Astrocyte (in vitro differentiated cells and primary cell): ENCODE measurements around the gene SYNRG. TPM values are rescaled to one million over a fixed set of nuclear protein-coding genes. Genes with fewer than 3 reads are reported as not detected.

Experiments
- DNase-seq: peaks from one replicate; pipeline ENCODE4 v3.0.0-alpha.2; 2010; ENCODE audit warnings: low read depth
- FAIRE-seq: peaks from 2 replicates; lab custom pipeline; 2011; peaks lifted over from hg19 to GRCh38; lab: Jason Lieb, UNC
- H2AFZ ChIP-seq: 2 replicates; pipeline ENCODE4 v1.6.0; 2012; ENCODE audit warnings: low read depth, low read length, inconsistent platforms
- H3K27ac ChIP-seq: 2 replicates; pipeline ENCODE4 v1.5.1; 2011; ENCODE audit warnings: low read depth, low read length, inconsistent platforms
- H3K27me3 ChIP-seq: 2 replicates; pipeline ENCODE4 v1.6.0; 2011; ENCODE audit warnings: low read length, inconsistent platforms; ENCODE audit not compliant: insufficient read depth
- H3K36me3 ChIP-seq: 2 replicates; pipeline ENCODE4 v1.5.1; 2011; ENCODE audit warnings: low read length, inconsistent platforms; ENCODE audit not compliant: insufficient read depth
- H3K4me1 ChIP-seq: 2 replicates; pipeline ENCODE4 v1.5.1; 2011; ENCODE audit warnings: low read length, inconsistent platforms; ENCODE audit not compliant: insufficient read depth
- H3K4me2 ChIP-seq: 2 replicates; pipeline ENCODE4 v1.6.0; 2012; ENCODE audit warnings: low read length, inconsistent platforms
- H3K4me3 ChIP-seq: 2 replicates; pipeline ENCODE4 v1.5.1; 2011; ENCODE audit warnings: low read depth, mild to moderate bottlenecking, low read length, inconsistent platforms; ENCODE audit not compliant: insufficient read depth
- H3K79me2 ChIP-seq: 2 replicates; pipeline ENCODE4 v1.6.0; 2012; ENCODE audit warnings: mild to moderate bottlenecking, low read length, inconsistent platforms; ENCODE audit not compliant: insufficient read depth
- H3K9ac ChIP-seq: 2 replicates; pipeline ENCODE4 v1.6.0; 2012; ENCODE audit warnings: mild to moderate bottlenecking, low read length, inconsistent platforms
- H3K9me3 ChIP-seq: 2 replicates; pipeline ENCODE4 v1.5.1; 2012; ENCODE audit warnings: low read depth, mild to moderate bottlenecking, low read length, inconsistent platforms; ENCODE audit not compliant: insufficient read depth
- H4K20me1 ChIP-seq: 2 replicates; pipeline ENCODE4 v1.6.0; 2012; ENCODE audit warnings: low read length, inconsistent platforms; ENCODE audit not compliant: insufficient read depth
- H3K27ac Mint-ChIP-seq: one replicate; pipeline ENCODE4 v1.8.0; 2021; ENCODE audit warnings: mild to moderate bottlenecking, mixed read lengths; ENCODE audit not compliant: unreplicated experiment
- H3K27me3 Mint-ChIP-seq: one replicate; pipeline ENCODE4 v1.8.0; 2021; ENCODE audit warnings: low read depth, mixed read lengths; ENCODE audit not compliant: unreplicated experiment
- H3K36me3 Mint-ChIP-seq: one replicate; pipeline ENCODE4 v1.8.0; 2021; ENCODE audit warnings: low read depth, mixed read lengths; ENCODE audit not compliant: unreplicated experiment
- H3K4me1 Mint-ChIP-seq: one replicate; pipeline ENCODE4 v1.8.0; 2021; ENCODE audit warnings: low read depth, mixed read lengths; ENCODE audit not compliant: unreplicated experiment
- H3K4me3 Mint-ChIP-seq: one replicate; pipeline ENCODE4 v1.8.0; 2021; ENCODE audit warnings: mild to moderate bottlenecking, moderate library complexity, mixed read lengths; ENCODE audit not compliant: unreplicated experiment
- H3K9me3 Mint-ChIP-seq: one replicate; pipeline ENCODE4 v1.8.0; 2021; ENCODE audit warnings: mild to moderate bottlenecking, mixed read lengths; ENCODE audit not compliant: unreplicated experiment
- CTCF ChIP-seq: IDR thresholded peaks from 2 replicates; pipeline ENCODE4 v1.5.1; 2011; ENCODE audit warnings: low read depth, mild to moderate bottlenecking, inconsistent platforms, low read length, moderate library complexity; ENCODE audit not compliant: insufficient read depth
- EZH2 ChIP-seq: IDR thresholded peaks from 2 replicates; pipeline ENCODE4 v1.6.1; 2012; ENCODE audit warnings: mild to moderate bottlenecking, low read length, inconsistent platforms; ENCODE audit not compliant: insufficient read depth
- total RNA-seq: library from RNA; stranded (reverse); gene quantifications from 2 replicates; pipeline ENCODE4 v1.2.1, GENCODE V29; 2021

SYNRG gene
- total RNA-seq, 1 donor from 2014 or later, result 31.3 TPM

- Histone ChIP-seq H3K36me3 (peaks cover 17% of the 10 kb centered on the region), H3K4me3 (peak overlapping the region; percentile 89), H3K9me3 (peaks cover 2% of the 10 kb centered on the region), H4K20me1 (peaks cover 13% of the 10 kb centered on the region), H3K27ac (peak overlapping the region; percentile 92), H2AFZ (peak overlapping the region; percentile 48), H3K79me2 (peaks cover 50% of the 10 kb centered on the region), H3K4me2 (peak overlapping the region; percentile 82), H3K27me3 (no peaks in the 10 kb centered on the region), H3K9ac (peak overlapping the region; percentile 97), H3K4me1 (peaks cover 9% of the 10 kb centered on the region)
- TF ChIP-seq CTCF, result no peak
- TF ChIP-seq EZH2, result no peak
- H3K36me3 Mint-ChIP-seq, result peaks cover 3% of the 10 kb centered on the region
- H3K4me3 Mint-ChIP-seq, result peak overlapping the region; percentile 94
- DNase-seq, result peak; percentile 36
- no peak for FAIRE-seq
- H3K9me3 Mint-ChIP-seq, result peaks cover 1% of the 10 kb centered on the region
- H3K27me3 Mint-ChIP-seq, result no peaks in the 10 kb centered on the region
- peaks cover 6% of the 10 kb centered on the region for H3K4me1 Mint-ChIP-seq
- peak overlapping the region; percentile 87 for H3K27ac Mint-ChIP-seq
Observed at GRCh38 chr17:37608351-37609169, 658 bp downstream of the SYNRG start.

GRCh38 chr17:37607637-37608331, 1.4 kb downstream of the SYNRG start:
- peaks cover 12% of the 10 kb centered on the region for H3K36me3 ChIP-seq
- H3K4me2 ChIP-seq, result peak overlapping the region; percentile 82
- FAIRE-seq (no peak), DNase-seq (no peak)
- Mint-ChIP-seq H3K4me3 (peak overlapping the region; percentile 94), H3K36me3 (peaks cover 5% of the 10 kb centered on the region), H3K27me3 (no peaks in the 10 kb centered on the region), H3K9me3 (peaks cover 1% of the 10 kb centered on the region), H3K4me1 (peaks cover 6% of the 10 kb centered on the region), H3K27ac (no peak overlapping the region)
- peak overlapping the region; percentile 97 for H3K9ac ChIP-seq
- peaks cover 9% of the 10 kb centered on the region for H3K4me1 ChIP-seq
- H2AFZ ChIP-seq, result no peak overlapping the region
- peaks cover 13% of the 10 kb centered on the region for H4K20me1 ChIP-seq
- H3K79me2 ChIP-seq, result peaks cover 57% of the 10 kb centered on the region
- no peak overlapping the region for H3K27ac ChIP-seq
- no peaks in the 10 kb centered on the region for H3K27me3 ChIP-seq
- no peak for TF ChIP-seq EZH2
- TF ChIP-seq CTCF, result no peak
- H3K4me3 ChIP-seq, result peak overlapping the region; percentile 89
- peaks cover 5% of the 10 kb centered on the region for H3K9me3 ChIP-seq
